Measurements from ENCODE around the gene SESTD1. TPM values are rescaled to one million over a fixed set of nuclear protein-coding genes. Genes with fewer than 3 reads are reported as not detected.

SESTD1 gene
- polyA plus RNA-seq, 1 donor from 2014 or later: 39.5 TPM

DNA sequence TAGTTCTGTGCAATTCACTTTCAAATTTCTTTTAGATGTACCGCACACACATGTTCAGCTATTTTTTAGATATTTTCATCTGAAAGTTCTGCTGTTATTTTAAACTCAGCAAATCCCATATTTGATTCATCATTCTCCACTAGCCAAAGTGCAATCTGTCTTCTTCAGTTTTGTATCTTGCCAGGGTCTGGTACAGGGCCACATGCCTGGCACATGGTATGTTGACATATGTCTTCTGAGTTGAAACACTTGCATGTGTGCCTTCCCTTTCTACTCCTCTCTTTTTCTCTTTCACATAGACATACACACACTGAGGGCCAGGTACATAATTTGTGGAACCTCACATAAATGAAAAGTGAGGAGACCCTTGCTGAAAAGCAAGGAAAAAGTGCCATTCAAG lies 25.7 kb upstream of the SESTD1 start:
- TF ChIP-seq RAD21 (conservative IDR thresholded peaks at IDR 0.05): no peak
- TF ChIP-seq MXI1 (conservative IDR thresholded peaks at IDR 0.05; ENCODE audit: poor library complexity, severe bottlenecking): no peak
- TF ChIP-seq SMC3 (conservative IDR thresholded peaks at IDR 0.05; ENCODE audit: poor library complexity): no peak
- TF ChIP-seq, protein P1, sequence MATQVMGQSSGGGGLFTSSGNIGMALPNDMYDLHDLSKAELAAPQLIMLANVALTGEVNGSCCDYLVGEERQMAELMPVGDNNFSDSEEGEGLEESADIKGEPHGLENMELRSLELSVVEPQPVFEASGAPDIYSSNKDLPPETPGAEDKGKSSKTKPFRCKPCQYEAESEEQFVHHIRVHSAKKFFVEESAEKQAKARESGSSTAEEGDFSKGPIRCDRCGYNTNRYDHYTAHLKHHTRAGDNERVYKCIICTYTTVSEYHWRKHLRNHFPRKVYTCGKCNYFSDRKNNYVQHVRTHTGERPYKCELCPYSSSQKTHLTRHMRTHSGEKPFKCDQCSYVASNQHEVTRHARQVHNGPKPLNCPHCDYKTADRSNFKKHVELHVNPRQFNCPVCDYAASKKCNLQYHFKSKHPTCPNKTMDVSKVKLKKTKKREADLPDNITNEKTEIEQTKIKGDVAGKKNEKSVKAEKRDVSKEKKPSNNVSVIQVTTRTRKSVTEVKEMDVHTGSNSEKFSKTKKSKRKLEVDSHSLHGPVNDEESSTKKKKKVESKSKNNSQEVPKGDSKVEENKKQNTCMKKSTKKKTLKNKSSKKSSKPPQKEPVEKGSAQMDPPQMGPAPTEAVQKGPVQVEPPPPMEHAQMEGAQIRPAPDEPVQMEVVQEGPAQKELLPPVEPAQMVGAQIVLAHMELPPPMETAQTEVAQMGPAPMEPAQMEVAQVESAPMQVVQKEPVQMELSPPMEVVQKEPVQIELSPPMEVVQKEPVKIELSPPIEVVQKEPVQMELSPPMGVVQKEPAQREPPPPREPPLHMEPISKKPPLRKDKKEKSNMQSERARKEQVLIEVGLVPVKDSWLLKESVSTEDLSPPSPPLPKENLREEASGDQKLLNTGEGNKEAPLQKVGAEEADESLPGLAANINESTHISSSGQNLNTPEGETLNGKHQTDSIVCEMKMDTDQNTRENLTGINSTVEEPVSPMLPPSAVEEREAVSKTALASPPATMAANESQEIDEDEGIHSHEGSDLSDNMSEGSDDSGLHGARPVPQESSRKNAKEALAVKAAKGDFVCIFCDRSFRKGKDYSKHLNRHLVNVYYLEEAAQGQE (IDR thresholded peaks at IDR 0.05; ENCODE audit: borderline replicate concordance): no peak
- TF ChIP-seq EZH2 (IDR thresholded peaks at IDR 0.05; ENCODE audit: borderline replicate concordance, insufficient read depth, low read length, poor library complexity, severe bottlenecking): no peak
- TF ChIP-seq, protein P2, sequence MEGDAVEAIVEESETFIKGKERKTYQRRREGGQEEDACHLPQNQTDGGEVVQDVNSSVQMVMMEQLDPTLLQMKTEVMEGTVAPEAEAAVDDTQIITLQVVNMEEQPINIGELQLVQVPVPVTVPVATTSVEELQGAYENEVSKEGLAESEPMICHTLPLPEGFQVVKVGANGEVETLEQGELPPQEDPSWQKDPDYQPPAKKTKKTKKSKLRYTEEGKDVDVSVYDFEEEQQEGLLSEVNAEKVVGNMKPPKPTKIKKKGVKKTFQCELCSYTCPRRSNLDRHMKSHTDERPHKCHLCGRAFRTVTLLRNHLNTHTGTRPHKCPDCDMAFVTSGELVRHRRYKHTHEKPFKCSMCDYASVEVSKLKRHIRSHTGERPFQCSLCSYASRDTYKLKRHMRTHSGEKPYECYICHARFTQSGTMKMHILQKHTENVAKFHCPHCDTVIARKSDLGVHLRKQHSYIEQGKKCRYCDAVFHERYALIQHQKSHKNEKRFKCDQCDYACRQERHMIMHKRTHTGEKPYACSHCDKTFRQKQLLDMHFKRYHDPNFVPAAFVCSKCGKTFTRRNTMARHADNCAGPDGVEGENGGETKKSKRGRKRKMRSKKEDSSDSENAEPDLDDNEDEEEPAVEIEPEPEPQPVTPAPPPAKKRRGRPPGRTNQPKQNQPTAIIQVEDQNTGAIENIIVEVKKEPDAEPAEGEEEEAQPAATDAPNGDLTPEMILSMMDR (IDR thresholded peaks at IDR 0.05; ENCODE audit: poor library complexity, severe bottlenecking): no peak
- no peak for TF ChIP-seq POLR2AphosphoS5 (IDR thresholded peaks at IDR 0.05)
- TF ChIP-seq EP300 (conservative IDR thresholded peaks at IDR 0.05; ENCODE audit: poor library complexity, severe bottlenecking): no peak
- TF ChIP-seq TAF1 (IDR thresholded peaks at IDR 0.05; ENCODE audit: low read depth): no peak
- H3K79me2 ChIP-seq (replicated peaks; ENCODE audit: insufficient read depth, low read length): no peaks in the 10 kb centered on the region
- no peak overlapping the region for H3K27ac ChIP-seq (ENCODE audit: low read length)
- H3K9ac ChIP-seq (ENCODE audit: low read length): no peak overlapping the region
- no peaks in the 10 kb centered on the region for H4K20me1 ChIP-seq (ENCODE audit: insufficient read depth)
- H3K4me2 ChIP-seq (ENCODE audit: low read length): no peak overlapping the region
- H3F3A ChIP-seq (ENCODE audit: insufficient read depth, low read length, poor library complexity, severe bottlenecking): no peaks in the 10 kb centered on the region
- no peaks in the 10 kb centered on the region for H3K9me2 ChIP-seq (ENCODE audit: insufficient read depth, low read length)
- H2AFZ ChIP-seq (ENCODE audit: low read depth, low read length): no peak overlapping the region
- no peak overlapping the region for H3K4me3 ChIP-seq (ENCODE audit: low read length)
- no peaks in the 10 kb centered on the region for H3K36me3 ChIP-seq (ENCODE audit: insufficient read depth, low read length)
- no peaks in the 10 kb centered on the region for H3K9me3 ChIP-seq (ENCODE audit: low read length)
- no peaks in the 10 kb centered on the region for H3K27me3 ChIP-seq (ENCODE audit: insufficient read depth, low read depth, low read length)

DNA sequence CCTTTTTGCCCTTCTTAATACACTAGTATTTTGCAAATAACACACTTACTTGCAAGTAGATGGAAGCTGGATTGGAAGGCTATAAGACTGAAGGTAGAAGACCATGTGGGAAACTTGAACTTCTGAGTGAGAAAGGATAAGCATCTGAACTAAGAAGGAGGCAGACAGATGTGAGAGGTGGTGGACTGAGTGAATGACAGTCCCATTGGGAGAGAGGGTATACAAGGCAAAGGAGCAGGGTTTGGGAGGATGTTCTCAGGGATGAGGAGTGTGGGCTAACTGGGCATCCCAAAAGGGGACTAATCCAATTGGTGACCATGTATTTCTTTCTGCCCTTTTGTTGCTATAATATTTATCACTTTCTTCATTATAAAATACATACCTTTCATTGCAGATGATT lies 20.4 kb upstream of the SESTD1 start:
- Histone ChIP-seq H3K4me2 (ENCODE audit: low read length) (no peak overlapping the region), H3K79me2 (replicated peaks; ENCODE audit: insufficient read depth, low read length) (no peaks in the 10 kb centered on the region), H3F3A (ENCODE audit: insufficient read depth, low read length, poor library complexity, severe bottlenecking) (no peaks in the 10 kb centered on the region), H3K36me3 (ENCODE audit: insufficient read depth, low read length) (no peaks in the 10 kb centered on the region), H2AFZ (ENCODE audit: low read depth, low read length) (no peak overlapping the region), H3K9me2 (ENCODE audit: insufficient read depth, low read length) (no peaks in the 10 kb centered on the region), H3K27ac (ENCODE audit: low read length) (no peak overlapping the region), H3K9me3 (ENCODE audit: low read length) (no peaks in the 10 kb centered on the region), H3K9ac (ENCODE audit: low read length) (no peak overlapping the region), H3K4me3 (ENCODE audit: low read length) (no peak overlapping the region), H4K20me1 (ENCODE audit: insufficient read depth) (no peaks in the 10 kb centered on the region), H3K27me3 (ENCODE audit: insufficient read depth, low read depth, low read length) (no peaks in the 10 kb centered on the region)
- TF ChIP-seq RAD21 (conservative IDR thresholded peaks at IDR 0.05) (no peak), EZH2 (IDR thresholded peaks at IDR 0.05; ENCODE audit: borderline replicate concordance, insufficient read depth, low read length, poor library complexity, severe bottlenecking) (no peak), POLR2AphosphoS5 (IDR thresholded peaks at IDR 0.05) (no peak), SMC3 (conservative IDR thresholded peaks at IDR 0.05; ENCODE audit: poor library complexity) (no peak), MXI1 (conservative IDR thresholded peaks at IDR 0.05; ENCODE audit: poor library complexity, severe bottlenecking) (no peak), EP300 (conservative IDR thresholded peaks at IDR 0.05; ENCODE audit: poor library complexity, severe bottlenecking) (no peak), TAF1 (IDR thresholded peaks at IDR 0.05; ENCODE audit: low read depth) (no peak)
- TF ChIP-seq, protein P2 (IDR thresholded peaks at IDR 0.05; ENCODE audit: poor library complexity, severe bottlenecking): no peak
- TF ChIP-seq, protein P1 (IDR thresholded peaks at IDR 0.05; ENCODE audit: borderline replicate concordance): no peak

Data from neural cell (in vitro differentiated cells).